Measurements from ENCODE around the gene NCAM2.
"Not testable (repeated sequence)": the region's sequence is repeated elsewhere in the genome, so short reads cannot be mapped to it uniquely, and the experiment has no call there.

Gene NCAM2

DNA sequence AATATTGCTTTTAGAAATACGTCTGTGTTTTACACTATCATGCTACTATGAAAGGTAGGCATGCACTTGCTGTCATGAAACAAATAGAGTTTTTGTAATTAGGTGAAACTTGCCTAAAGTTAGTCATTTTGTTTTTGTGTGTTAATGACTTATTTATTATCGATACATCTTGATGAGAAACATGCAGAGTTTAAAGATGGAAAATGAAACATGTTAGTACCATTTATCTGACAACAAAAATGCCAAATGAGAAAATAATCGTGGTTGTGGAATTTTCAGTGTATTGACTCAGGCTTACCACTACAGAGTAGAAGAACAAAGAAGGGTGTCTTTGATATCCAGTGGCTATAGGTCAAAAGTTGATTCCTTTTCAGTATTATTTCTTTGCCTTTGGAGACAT is 105.5 kb downstream of the NCAM2 start:
- no peak for DNase-seq (ENCODE audit: low spot score)

GRCh38 chr21:21109736-21110135 is 111.5 kb downstream of the NCAM2 start:
- no peak for DNase-seq (ENCODE audit: low spot score)

DNA sequence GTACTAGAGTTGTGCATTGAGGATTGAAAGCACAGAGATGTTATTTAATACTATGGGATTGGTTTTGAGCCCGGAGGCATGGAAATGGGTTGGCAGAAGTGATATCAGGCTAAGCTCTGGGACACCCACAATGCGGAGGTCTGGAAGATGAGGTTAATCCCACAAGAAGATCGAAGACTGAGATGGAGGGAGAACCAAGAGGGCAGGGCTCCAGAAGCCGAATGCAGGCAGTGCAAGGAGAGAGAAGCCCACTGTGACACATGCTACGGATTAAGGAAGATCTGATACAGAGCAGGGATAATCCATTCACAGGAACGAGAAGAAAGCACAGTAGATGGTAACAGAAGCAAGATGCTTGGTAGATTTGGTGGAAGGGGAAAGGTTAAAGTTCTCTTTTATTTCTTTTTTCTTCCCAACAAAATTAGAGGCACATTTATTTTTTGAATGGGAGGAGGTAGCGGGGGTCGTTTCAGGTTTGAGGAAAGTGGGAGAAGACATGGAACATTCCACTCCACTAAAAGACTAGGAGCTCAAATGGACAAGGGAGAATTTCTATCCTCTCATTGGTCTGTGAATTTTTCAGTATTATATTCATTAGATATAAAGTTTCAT is 113.2 kb downstream of the NCAM2 start:
- no peak for DNase-seq (ENCODE audit: low spot score)

- no peak for DNase-seq (ENCODE audit: low spot score)
These were observed 116.3 kb downstream of the NCAM2 start for GRCh38 chr21:21114461-21114860.

- DNase-seq (ENCODE audit: low spot score), result no peak
These were observed 120.9 kb downstream of the NCAM2 start for GRCh38 chr21:21119091-21119490.

- DNase-seq (ENCODE audit: low spot score), result no peak
These were observed 124.5 kb downstream of the NCAM2 start for GRCh38 chr21:21122680-21123079.

DNA sequence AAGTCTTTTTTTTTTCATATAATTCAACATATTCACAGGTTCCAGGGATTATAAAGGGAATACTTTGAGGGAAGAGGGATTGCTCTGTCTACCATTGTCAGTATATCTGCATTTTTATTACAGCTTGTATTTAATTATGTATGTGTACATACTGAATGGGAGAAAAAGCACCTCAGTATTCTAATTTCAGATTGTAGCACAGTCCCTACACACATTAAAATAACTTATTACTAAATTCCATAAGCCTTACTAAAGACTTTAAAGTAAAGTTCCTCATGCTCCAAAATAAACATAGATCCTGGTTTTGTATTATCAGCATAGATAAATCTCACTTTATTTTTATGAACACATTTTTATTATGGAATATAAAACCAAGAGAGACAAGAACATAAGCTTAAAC is 134.2 kb downstream of the NCAM2 start:
- DNase-seq (ENCODE audit: low spot score), result no peak

GRCh38 chr21:21137986-21138385 is 139.8 kb downstream of the NCAM2 start:
- DNase-seq (ENCODE audit: low spot score), result no peak

GRCh38 chr21:21146587-21147373 is 148.6 kb downstream of the NCAM2 start:
- DNase-seq (ENCODE audit: low spot score), result no peak

DNA sequence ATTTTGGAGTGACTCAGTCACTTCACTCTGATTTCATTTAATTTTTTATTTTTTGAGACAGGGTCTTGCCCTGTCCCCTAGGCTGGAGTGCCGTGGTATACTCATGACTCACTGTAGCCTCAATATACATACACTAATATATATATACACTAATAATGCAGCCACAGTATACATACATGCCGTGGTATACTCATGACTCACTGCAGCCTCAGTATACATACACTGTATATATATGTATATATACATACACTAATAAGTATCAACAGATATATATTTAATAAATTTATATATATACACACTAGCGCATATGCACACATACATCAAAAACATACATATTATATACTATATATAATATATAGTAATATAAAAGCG is 149.2 kb downstream of the NCAM2 start:
- no peak for DNase-seq (ENCODE audit: low spot score)

- DNase-seq (ENCODE audit: low spot score), result no peak
These were observed 149.8 kb downstream of the NCAM2 start for GRCh38 chr21:21148009-21148408.

DNA sequence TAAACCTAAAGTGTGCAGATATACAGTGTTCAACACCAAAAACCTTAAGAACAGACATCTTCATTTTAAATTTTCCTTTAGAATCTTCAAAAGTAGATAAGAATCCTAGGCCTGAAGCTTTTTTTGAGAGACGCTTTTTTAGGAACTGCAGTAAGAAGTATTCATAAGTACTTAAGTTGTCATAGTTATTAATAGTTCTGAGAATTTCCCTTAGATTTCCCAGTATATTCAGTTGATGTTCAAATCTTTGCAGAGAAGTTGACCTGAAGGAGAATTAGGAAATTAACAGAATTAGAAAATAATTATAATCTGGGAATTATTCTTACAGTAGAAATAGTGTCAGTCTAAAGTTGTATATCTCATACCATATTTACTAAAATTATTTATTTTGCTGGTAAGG is 150.3 kb downstream of the NCAM2 start:
- DNase-seq (ENCODE audit: low spot score), result no peak

DNA sequence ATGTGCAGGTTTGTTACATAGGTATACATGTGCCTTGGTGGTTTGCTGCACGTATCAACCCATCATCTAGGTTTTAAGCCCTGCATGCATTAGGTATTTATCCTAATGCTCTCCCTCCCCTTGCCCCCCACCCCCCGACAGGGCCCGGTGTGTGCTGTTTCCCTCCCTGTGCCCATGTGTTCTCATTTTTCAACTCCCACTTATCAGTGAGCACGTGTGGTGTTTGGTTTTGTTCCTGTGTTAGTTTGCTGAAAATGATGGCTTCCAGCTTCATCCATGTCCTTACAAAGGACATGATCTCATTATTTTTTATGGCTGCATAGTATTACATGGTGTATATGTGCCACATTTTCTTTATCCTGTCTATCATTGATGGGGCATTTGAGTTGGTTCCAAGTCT is 151.2 kb downstream of the NCAM2 start:
- DNase-seq (ENCODE audit: low spot score), result not testable (repeated sequence)

DNA sequence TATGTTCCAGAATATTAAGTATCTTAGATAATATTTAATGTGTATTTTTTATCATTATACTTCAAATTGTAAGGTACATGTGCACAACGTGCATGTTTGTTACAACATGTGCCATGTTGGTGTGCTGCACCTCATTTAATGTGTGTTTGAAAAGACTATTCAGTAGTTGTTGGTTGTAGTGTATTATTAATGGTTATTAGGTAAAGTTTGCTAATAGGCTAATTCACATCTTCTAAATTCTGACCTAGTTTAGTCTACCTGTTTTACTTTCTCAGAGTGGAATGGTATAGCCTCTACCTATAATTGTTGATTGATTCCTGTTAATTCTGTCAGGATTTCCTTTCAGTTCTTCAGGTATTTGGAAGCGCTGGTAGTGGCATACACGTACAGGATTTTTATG is 153.0 kb downstream of the NCAM2 start:
- no peak for DNase-seq (ENCODE audit: low spot score)

DNA sequence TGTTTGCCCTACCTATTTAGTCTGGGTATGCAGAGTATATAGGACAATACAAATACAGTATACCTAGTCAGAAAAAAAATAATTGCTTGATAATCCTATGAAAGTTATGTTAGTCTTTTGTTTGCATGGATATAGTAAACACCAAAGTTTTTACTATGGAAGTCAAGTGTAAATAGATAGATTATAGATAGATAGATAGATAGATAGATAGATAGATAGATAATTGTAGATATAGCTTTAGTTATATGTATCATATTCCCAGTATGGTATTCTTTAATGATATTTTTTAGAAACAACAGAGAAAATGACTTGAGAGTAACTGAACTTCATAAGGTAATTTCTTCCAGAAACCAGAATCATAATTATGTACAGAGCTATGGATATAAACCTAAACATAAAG is 158.2 kb downstream of the NCAM2 start:
- DNase-seq (ENCODE audit: low spot score), result no peak

DNA sequence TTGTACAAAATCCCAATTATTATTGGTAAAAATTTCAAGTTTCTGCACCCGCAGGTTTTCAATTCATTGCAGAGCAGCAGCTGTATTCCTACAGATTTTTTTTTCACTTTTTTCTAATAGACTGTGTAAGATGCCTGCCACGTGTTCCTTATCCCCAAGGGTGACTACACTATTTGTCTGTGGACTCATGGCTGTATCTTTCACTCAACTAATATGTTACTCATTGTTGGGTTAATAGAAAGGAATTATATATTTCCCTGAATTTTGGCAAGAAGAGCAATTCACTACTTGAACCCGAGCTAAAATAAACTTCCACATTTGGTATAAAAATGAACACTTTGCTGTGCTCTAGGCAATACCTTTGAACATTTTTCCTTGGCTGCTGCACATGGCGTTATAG is 158.7 kb downstream of the NCAM2 start:
- no peak for DNase-seq (ENCODE audit: low spot score)

GRCh38 chr21:21158376-21158918 is 160.2 kb downstream of the NCAM2 start:
- no peak for DNase-seq (ENCODE audit: low spot score)

DNA sequence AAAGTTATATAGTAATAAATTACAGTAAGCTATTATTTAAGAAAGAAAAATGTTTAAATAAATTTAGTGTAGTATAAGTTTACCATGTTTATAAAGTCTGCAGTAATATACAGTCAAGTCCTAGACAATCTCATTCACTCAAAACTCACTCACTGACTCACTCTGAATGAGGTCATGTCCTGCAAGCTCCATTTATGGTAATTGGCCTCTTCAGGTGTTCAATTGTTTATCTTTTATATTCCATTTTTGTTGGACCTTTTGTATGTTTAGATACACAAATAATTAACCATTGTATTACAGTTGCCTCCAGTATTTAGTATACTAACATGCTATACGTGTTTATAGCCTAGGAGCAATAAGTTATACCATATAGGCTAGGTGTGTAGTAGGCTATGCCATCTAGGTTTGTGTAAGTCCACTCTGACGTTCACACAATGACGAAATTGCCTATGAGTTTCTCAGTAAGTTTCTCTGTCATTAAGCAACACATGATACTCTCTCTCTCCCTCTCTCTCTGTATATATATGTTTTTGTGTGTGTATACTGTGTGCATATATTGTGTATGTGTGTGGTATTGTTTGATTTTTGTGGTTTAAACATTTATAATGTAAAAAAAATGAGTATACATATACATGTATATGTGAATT is 161.2 kb downstream of the NCAM2 start:
- DNase-seq (ENCODE audit: low spot score), result no peak

DNA sequence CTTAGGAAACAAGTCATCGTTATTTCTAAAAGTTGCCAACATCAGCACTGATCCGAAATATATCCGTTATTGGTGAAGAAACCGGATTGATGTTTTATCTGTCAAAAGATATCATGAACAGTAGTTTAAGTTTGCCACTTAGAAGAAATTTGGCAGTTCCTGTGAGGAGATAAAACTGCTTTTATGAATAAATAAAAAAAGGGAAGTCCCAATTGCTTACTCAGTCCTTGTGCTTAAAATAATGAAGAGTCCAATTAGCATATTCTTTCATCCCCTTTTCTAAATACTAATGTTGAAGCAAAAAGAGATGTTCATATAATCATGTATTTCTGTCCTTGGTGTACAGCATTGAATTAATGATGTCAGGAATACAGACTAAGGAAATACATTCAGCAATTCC is 164.6 kb downstream of the NCAM2 start:
- DNase-seq (ENCODE audit: low spot score), result no peak

DNA sequence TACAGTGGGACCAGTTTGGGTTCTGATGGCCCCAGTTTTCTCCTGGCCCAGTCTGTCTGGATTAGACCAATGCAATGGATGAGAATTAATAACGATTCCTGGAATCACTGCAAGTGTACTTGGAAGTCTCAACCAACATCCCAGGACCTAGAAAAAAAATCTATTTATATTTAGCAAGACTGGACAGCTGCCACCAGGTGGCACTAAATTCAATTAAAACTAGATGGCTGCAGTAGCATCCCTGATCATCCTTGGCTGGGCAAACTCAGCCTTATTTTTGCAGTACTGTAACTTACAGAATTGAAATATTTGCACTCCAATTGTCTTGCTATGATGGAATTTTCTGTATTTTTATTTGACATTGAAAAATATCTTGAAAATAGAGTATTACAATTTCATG is 165.7 kb downstream of the NCAM2 start:
- DNase-seq (ENCODE audit: low spot score), result peak; percentile 11

DNA sequence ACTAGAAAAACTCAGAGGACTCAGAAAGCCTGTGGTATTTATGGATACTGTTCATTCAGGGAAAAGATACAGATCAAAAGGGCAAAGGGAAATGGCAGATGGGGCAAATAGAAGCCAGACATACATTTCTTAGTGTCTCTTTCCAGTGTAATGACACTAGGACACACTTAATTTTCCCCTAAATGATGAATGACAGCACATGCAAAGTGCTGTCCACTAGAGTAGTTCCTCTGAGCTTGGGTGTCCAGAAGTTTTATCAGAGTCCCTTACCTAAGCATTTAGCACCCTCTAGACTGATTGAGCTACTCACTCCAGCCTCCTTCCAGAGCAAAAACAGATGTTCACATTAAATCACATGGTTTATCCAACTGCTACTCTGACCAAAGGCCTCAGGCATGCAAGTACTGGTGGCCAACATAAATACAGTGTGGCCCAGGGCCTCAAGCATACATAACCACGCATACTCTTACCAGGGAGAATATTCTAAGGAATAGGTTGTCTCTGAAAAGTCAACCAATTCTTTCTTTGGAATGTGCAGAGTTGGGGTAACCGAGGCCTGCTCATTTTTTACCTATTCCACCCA is 166.9 kb downstream of the NCAM2 start:
- DNase-seq (ENCODE audit: low spot score), result no peak

- no peak for DNase-seq (ENCODE audit: low spot score)
These were observed 176.5 kb downstream of the NCAM2 start for GRCh38 chr21:21174676-21175075.

DNA sequence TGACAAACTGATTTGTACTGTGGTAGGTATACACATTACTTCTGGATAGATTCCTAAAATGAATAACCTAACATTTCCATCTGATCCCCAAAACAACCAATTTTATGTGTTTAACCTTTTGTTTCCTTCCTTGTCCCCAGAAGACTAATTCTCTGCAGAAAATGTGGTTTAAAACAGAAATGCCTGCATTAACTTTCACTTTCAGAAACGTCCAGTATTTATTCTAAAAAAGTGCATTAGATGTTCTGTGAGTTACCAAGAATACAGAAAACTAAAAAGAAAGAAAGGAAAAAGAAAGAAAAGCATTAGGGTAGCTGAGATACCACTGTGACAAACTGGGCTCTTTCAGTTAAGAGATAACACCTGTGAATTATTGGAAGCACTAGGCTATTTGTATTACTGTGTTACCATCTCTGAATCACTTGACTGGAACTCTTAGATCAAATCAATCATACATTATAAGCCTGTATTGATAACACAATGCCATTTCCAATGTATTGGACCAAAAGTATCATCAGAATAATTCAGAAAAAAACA is 177.7 kb downstream of the NCAM2 start:
- DNase-seq (ENCODE audit: low spot score), result no peak
